H1 (cell line): ENCODE data around the gene CDC73.

Experiments
- ASH2L ChIP-seq: fragments of 200-600, 300-600 bp; sonication (generic); IDR thresholded peaks from one replicate; pipeline ENCODE4 v1.7.1; 2017; ENCODE audit warnings: low read length
- CHD1 ChIP-seq: IDR thresholded peaks from 2 replicates; pipeline ENCODE4 v1.6.1; 2012; ENCODE audit warnings: low read depth, low read length, improper control_type of control experiment
- CTCF ChIP-seq, 3 experiments: IDR thresholded peaks; 1 replicate in 2 of 3; 2 replicates in 1 of 3; pipeline versions ENCODE4 v1.5.1 to v1.6.1; 2011; ENCODE audit warnings: low read length in 3 of 3, mild to moderate bottlenecking in 3 of 3, inconsistent platforms in 2 of 3, low read depth in 1 of 3, moderate library complexity in 1 of 3; ENCODE audit not compliant: insufficient read depth in 1 of 3; ENCODE audit errors: control extremely low read depth in 1 of 3
- EP300 ChIP-seq, 2 experiments: IDR thresholded peaks; 1 replicate in 1 of 2; 2 replicates in 1 of 2; pipeline ENCODE4 v1.6.1; 2011 to 2012; ENCODE audit warnings: low read depth in 2 of 2, low read length in 2 of 2, mild to moderate bottlenecking in 2 of 2, borderline replicate concordance in 1 of 2, inconsistent platforms in 1 of 2, moderate library complexity in 1 of 2
- EZH2 ChIP-seq: fragments of 200-600 bp; sonication (generic); IDR thresholded peaks from 2 replicates; pipeline ENCODE4 v1.7.1; 2012; ENCODE audit warnings: low read depth, mild to moderate bottlenecking, moderate library complexity, low read length, inconsistent platforms; ENCODE audit not compliant: severe bottlenecking
- MAX ChIP-seq: IDR thresholded peaks from 2 replicates; pipeline ENCODE4 v1.6.1; 2012; ENCODE audit warnings: inconsistent platforms
- PHF8 ChIP-seq: fragments of 200-600 bp; sonication (generic); conservative IDR thresholded peaks from 2 replicates; pipeline ENCODE4 v1.7.1; 2012; ENCODE audit warnings: low read depth, mild to moderate bottlenecking, inconsistent platforms, low read length, moderate library complexity
- SRF ChIP-seq: IDR thresholded peaks from 2 replicates; pipeline ENCODE4 v1.6.1; 2011; ENCODE audit warnings: mild to moderate bottlenecking, low read depth, low read length, moderate library complexity
- SUZ12 ChIP-seq: fragments of 200-600 bp; sonication (generic); IDR thresholded peaks from 2 replicates; pipeline ENCODE4 v1.6.1; 2012; ENCODE audit warnings: mild to moderate bottlenecking, inconsistent platforms, low read length, moderate library complexity, mixed read lengths
- TCF12 ChIP-seq: IDR thresholded peaks from 2 replicates; pipeline ENCODE4 v1.6.1; 2011; ENCODE audit warnings: low read depth, mild to moderate bottlenecking, low read length

- TF ChIP-seq CTCF (IDR thresholded peaks at IDR 0.05; ENCODE audit: control extremely low read depth in 1 of 3, insufficient read depth in 1 of 3, low read depth in 1 of 3, low read length in 3 of 3) (no peak), SUZ12 (no peak), ASH2L (no peak), SRF (no peak), CHD1 (no peak), EP300 (IDR thresholded peaks at IDR 0.05; ENCODE audit: borderline replicate concordance in 1 of 2, low read depth in 2 of 2, low read length in 2 of 2) (no peak), MAX (no peak), TCF12 (no peak), EZH2 (no peak), PHF8 (no peak)
Observed at GRCh38 chr1:193157360-193157759, 35.5 kb downstream of the CDC73 start.
